Stimulated activated CD4-positive, alpha-beta T cell treated with anti-CD3 and anti-CD28 coated beads, Interleukin-4, amount 100 ng/mL, for 48 hours (primary cell): ENCODE measurements around the gene TFPI.
"Not testable (repeated sequence)": the region's sequence is repeated elsewhere in the genome, so short reads cannot be mapped to it uniquely, and the experiment has no call there.

Experiments
- DNase-seq, 2 donors: peaks; one replicate each; pipeline ENCODE4 v3.0.0-alpha.2; 2020; ENCODE audit warnings: low read depth in 2 of 2

Gene TFPI

DNA sequence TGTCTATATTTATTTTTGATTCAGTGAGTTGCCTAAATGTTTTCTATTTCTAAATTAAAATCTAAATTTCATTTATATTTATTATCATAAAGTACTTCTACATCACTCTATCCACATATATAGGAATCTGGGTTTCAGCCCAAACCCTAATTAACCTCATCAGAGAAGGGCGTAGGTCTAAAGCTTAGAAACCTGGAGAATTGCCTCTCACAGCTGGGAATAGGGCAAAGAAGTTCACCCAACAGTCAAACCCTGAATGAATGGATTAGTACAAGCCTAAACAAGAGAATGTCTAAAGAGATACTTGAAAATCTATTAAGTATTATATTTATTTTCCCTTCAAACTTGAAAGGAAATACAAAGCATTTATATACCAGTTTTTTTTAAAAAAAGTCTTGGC is 26.2 kb downstream of the TFPI start:
- DNase-seq, result no peak

DNA sequence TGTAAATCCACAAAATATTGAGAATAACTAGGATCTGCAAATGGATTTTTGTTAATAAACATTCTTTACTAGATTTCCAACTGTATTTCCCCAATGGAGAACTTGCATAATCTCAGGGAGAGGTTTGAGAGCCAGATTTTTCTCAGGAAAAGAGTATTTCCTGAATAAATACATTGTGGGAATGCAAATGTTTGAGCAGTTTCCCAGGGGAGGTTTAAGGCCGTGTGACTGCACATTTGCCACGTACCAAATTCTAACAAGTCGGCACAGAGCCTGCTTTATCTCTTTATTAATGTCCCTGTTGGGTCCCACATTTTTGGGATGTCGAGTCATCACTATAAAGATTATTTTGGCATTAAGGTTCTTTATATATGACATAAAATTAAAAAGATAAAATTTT is 27.0 kb downstream of the TFPI start:
- no peak for DNase-seq

DNA sequence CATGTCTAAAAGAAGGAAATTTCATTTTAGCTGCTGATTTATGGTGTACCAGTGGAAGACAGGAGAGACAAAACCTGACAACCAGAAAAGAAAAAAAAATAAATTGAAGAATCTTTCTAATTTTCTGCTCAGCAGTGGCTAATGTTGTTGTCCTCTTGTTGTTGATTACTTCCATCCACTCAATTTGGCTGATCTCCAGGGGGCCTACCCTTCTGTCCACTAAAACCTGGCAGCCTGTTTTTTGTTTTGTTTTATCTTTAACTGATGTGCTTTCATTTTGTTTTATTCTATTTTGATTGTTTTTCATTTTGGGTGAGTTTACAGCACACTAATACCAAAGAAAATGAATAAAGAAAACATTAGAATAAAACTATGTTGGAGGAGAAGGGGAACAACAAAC is 27.4 kb downstream of the TFPI start:
- DNase-seq, result no peak

DNA sequence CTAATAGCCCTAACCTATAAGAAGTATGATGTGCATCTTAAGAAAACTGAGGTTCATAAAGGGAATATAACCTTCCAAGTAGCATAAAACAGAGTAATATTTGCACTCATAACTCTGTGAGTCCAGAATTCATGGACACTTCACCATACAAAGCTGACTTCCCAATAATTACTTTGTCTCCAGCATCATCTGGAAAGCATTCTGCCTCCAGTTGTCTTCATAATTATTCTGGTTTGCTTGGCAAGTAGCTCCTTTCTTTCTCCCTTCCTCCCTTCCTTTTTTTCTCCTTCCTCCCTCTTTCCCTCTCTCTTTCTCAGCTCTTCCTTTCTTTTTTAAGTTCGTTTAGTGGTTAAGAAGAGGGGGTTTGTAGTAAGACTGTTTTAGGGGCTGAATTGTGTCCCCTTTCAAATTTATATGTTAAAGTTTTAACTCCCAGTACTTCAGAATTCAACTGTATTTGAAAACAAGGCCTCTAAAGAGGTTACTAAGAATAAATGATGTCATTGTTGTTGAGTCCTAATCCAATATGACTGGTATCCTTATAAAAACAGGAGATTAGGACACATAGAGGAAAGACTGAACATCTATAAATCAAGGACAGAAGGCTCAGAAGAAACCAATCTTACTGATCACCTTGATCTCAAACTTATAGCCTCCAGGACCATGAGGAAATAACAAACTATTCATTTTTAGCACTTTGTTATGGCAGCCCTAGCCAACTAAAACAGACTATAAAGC is 28.9 kb downstream of the TFPI start:
- DNase-seq, result no peak

GRCh38 chr2:187523325-187523724 is 30.9 kb downstream of the TFPI start:
- no peak for DNase-seq

GRCh38 chr2:187520121-187520624 is 34.1 kb downstream of the TFPI start:
- DNase-seq, result no peak

GRCh38 chr2:187519419-187520120 is 34.7 kb downstream of the TFPI start:
- no peak for DNase-seq

DNA sequence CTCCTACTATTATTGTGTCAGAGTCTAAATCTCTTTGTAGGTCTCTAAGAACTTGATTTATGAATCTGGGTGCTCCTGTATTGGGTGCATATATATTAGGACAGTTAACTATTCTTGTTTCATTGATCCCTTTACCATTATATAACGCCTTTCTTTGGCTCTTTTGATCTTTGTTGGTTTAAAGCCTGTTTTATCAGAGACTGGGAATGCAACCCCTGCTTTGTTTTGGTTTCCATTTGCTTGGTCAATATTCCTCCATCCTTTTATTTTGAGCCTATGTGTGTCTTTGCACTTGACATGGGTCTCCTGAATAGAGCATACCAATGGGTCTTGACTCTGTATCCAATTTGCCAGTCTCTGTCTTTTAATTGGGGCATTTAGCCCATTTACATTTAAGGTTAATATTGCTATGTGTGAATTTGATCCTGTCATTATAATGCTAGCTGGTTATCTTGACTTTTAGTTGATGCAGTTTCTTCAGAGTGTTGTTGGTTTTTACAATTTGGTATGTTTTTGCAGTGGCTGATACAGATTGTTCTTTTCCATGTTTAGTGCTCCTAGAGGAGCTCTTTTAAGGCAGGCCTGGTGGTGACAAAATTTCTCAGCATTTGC is 36.4 kb downstream of the TFPI start:
- DNase-seq, result not testable (repeated sequence)

DNA sequence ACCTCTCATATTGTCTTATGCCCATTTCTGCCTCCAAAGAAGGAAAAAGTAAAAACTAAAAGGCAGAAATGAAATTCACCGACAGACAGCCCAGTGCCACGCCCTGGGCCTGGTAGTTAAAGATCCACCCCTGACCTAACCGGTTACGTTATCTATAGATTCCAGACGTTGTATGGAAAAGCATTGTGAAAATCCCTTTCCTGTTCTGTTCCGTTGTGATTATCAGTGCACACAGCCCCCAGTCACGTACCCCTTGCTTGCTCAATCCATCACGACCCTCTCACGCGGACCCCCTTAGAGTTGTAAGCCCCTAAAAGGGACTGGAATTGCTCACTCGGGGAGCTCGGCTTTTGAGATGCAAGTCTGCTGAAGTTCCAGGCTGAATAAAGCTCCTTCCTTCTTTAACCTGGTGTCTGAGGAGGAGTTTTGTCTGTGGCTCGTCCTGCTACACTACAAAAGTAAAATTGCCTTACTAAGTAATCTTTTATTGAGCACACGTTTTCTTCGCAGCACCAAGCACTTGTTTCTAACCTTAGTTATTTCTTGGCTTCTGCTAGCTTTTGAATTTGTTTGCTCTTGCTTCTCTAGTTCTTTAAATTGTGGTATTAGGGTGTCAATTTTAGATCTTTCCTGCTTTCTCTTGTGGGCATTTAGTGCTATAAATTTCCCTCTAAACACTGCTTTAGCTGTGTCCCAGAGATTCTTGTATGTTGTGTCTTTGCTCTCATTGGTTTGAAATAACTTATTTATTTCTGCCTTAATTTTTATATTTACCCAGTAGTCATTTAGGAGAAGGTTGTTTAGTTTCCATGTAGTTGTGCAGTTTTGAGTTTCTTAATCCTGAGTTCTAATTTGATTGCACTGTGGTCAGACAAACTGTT is 37.4 kb downstream of the TFPI start:
- not testable (repeated sequence) for DNase-seq

DNA sequence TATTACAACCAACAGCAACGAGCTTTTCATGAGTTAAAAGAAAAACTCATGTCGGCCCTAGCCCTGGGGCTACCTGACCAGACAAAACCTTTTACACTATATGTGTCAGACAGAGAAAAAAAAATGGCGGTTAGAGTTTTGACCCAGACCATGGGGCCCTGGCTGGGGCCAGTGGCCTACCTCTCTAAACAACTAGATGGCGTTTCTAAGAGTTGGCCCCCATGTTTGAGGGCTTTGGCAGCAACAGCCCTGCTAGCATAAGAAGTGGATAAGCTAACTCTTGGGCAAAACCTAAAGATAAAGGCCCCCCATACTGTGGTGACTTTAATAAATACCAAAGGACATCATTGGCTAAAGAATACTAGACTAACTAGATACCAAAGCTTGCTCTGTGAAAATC is 39.3 kb downstream of the TFPI start:
- DNase-seq, result no peak

DNA sequence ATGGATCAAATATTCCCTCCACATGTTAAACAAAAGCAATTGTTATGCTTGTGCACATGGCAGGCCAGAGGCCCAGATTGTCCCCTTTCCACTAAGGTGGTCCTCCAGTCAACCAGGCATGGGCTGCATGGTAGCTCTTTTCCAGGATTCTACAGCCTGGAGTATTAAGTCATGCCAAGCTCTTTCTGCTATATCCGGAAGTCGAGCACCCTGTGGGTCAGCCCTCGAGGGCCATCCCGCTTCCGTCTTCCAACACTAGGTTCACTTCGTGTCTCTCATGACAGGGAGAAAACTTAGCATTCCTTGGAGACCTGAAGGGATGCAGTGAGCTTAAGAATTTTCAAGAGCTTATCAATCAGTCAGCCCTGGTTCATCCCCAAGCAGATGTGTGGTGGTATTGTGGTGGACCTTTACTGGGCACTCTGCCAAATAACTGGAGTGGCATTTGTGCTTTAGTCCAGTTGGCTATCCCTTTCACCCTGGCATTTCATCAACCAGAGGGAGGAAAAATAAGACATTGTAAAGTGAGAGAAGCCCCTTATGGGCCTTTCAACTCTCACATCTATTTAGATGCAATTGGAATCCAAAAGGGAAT is 39.9 kb downstream of the TFPI start:
- DNase-seq, result not testable (repeated sequence)

- DNase-seq, result not testable (repeated sequence)
These were observed 40.6 kb downstream of the TFPI start for GRCh38 chr2:187513460-187514234.

DNA sequence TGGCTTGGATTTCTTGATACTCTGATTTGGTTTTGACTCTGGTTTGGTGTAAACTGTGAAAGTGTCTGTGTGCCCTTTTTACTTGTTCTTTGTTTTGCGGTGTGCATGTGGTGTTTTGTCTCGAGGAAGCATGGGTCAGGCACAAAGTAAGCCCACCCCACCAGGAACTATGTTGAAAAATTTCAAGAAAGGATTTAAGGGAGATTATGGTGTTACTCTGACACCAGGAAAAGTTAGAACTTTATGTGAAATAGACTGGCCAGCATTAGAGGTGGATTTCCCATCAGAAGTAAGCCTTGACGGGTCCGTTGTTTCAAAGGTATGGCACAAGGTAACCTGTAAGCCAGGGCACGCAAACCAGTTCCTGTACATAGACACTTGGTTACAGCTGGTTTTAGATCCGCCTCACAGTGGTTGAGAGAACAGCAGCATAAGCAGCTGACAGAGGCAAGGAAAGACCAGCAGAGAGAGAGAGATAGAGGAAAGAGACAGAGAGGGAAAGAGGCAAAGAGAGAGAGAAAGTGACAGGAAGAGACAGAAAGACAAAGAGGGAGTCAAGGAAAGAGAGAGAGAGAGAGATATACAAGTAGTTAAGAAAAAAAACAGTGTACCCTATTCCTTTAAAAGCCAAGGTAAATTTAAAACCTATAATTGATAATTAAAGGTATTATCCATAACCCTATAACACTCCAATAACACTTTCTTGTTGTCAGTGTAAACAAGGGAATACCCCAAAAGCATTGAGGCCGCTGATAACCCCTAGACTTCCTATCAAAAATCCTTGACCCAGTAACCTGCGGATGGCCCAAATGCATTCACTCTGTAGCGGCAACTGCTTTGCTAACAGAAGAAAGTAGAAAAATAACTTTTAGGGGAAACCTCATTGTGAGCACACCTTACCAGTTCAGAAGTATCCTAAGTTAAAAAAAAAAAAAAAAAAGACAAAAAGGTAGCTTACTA is 42.6 kb downstream of the TFPI start:
- no peak for DNase-seq

- not testable (repeated sequence) for DNase-seq
These were observed 43.5 kb downstream of the TFPI start for GRCh38 chr2:187510419-187511355.

DNA sequence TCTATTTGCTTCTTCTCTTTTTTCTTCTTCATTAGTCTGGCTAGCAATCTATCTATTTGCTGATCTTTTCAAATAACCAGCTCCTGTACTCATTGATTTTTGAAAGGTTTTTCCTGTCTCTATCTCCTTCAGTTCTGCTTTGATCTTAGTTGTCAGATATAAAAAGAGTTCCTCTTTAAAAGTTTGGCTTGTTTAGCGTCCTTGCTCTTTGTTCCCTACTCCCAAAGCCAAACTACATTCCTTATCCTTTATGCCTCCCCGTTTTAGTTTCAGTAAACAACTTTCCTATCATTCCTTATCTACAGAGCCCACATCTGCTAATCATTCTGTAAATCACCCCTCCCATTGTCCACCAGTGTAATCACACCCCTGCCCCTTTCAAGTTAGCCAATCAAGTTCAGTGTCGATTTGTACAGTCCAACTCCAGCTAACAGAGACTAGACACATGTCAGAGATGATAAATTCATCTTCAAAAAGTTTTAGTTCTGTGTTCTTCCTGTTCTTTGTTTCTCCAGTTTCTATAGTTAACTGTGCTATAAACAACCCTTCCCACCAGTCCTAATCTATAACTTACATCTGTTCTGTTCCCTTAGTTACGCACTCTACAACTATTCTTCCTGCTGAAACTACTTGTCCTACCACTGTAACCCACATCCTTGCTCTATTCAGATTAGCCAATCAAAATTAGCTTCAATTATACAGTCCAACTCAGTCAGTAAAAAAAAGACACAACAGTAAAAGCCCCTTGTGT is 44.4 kb downstream of the TFPI start:
- no peak for DNase-seq

DNA sequence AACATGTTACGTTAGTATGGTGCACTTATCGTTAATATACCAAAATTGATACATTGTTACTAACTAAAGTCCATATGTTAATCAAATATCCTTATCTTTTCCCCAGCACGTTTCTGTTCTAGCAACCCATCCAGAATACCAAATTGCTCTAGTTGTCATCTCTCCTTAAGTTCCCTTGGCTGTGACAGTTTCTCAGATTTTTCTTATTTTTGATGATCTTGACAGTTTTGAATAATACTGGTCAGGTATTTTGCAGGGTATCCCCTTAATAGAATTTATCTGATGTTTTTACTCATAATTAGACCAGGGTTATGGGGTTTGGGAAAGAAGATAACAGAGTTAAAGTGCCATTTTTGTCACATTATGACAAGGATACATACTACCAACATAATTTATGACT is 47.8 kb downstream of the TFPI start:
- DNase-seq, result no peak

- DNase-seq, result no peak
These were observed 49.1 kb downstream of the TFPI start for GRCh38 chr2:187505065-187505672.
